BJ (cell line): Measurements from ENCODE around the gene PRRT2. TPM values are rescaled to one million over a fixed set of nuclear protein-coding genes. Genes with fewer than 3 reads are reported as not detected.

Experiments
- CTCF ChIA-PET: fragments of 350-600 bp; formaldehyde crosslinking; extraction: SDS; loops from one replicate; lab custom pipeline; 2021; ENCODE audit warnings: antibody characterized with exemption, inconsistent platforms; lab: Yijun Ruan, JAX
- POLR2A ChIA-PET: fragments of 300-600 bp; sonication (Branson Sonifier 250); formaldehyde crosslinking; extraction: SDS; loops from one replicate; lab custom pipeline; 2021; ENCODE audit warnings: antibody characterized with exemption; lab: Charles Lee
- DNase-seq: peaks from one replicate; pipeline ENCODE4 v3.0.0-alpha.2; 2011; ENCODE audit warnings: low read depth
- H3K27me3 ChIP-seq: 2 replicates; pipeline ENCODE4 v1.6.0; 2011; ENCODE audit warnings: low read length; ENCODE audit not compliant: control insufficient read depth, insufficient read depth
- H3K36me3 ChIP-seq: 2 replicates; pipeline ENCODE4 v1.5.1; 2011; ENCODE audit warnings: low read length; ENCODE audit not compliant: control insufficient read depth, insufficient read depth
- H3K4me3 ChIP-seq: 2 replicates; pipeline ENCODE4 v1.5.1; 2011; ENCODE audit warnings: low read depth, mild to moderate bottlenecking, control low read depth, low read length
- polyA plus RNA-seq: library from polyadenylated mRNA; depleted of rRNA; stranded (reverse); fragments of >200 nt; gene quantifications from 2 replicates; pipeline ENCODE4 v1.2.3, GENCODE V29; 2011; rRNA removed
- small RNA-seq: library from RNA; depleted of rRNA; stranded (forward); fragments of <200 nt; gene quantifications from one replicate; pipeline ENCODE3, GENCODE V24; 2012; ENCODE audit warnings: low replicate concordance, low read depth; ENCODE audit not compliant: insufficient read length
- TF ChIP-seq, protein P1 (sequence below): IDR thresholded peaks from 2 replicates; pipeline ENCODE4 v1.5.1; 2011; ENCODE audit warnings: low read depth, mild to moderate bottlenecking, control low read depth, inconsistent platforms, low read length, moderate library complexity; ENCODE audit not compliant: insufficient read depth

The PRRT2 gene
- polyA plus RNA-seq, 1 experiment, result 7.6 TPM

- TF ChIP-seq, protein P1, sequence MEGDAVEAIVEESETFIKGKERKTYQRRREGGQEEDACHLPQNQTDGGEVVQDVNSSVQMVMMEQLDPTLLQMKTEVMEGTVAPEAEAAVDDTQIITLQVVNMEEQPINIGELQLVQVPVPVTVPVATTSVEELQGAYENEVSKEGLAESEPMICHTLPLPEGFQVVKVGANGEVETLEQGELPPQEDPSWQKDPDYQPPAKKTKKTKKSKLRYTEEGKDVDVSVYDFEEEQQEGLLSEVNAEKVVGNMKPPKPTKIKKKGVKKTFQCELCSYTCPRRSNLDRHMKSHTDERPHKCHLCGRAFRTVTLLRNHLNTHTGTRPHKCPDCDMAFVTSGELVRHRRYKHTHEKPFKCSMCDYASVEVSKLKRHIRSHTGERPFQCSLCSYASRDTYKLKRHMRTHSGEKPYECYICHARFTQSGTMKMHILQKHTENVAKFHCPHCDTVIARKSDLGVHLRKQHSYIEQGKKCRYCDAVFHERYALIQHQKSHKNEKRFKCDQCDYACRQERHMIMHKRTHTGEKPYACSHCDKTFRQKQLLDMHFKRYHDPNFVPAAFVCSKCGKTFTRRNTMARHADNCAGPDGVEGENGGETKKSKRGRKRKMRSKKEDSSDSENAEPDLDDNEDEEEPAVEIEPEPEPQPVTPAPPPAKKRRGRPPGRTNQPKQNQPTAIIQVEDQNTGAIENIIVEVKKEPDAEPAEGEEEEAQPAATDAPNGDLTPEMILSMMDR, result peak; percentile 31
- Histone ChIP-seq H3K27me3 (no peaks in the 10 kb centered on the region), H3K36me3 (peaks cover 20% of the 10 kb centered on the region), H3K4me3 (peak overlapping the region; percentile 87)
- CTCF ChIA-PET, result interaction anchor here (1.4 kb wide), 1 partner anchor 47 kb away, joined by 3 read pairs; the partner anchor contains the start of gene PAGR1
- POLR2A ChIA-PET, result no interaction called here
- no peak for DNase-seq
These were observed 50.4 kb downstream of the PRRT2 start for GRCh38 chr16:29862383-29862883.

DNA sequence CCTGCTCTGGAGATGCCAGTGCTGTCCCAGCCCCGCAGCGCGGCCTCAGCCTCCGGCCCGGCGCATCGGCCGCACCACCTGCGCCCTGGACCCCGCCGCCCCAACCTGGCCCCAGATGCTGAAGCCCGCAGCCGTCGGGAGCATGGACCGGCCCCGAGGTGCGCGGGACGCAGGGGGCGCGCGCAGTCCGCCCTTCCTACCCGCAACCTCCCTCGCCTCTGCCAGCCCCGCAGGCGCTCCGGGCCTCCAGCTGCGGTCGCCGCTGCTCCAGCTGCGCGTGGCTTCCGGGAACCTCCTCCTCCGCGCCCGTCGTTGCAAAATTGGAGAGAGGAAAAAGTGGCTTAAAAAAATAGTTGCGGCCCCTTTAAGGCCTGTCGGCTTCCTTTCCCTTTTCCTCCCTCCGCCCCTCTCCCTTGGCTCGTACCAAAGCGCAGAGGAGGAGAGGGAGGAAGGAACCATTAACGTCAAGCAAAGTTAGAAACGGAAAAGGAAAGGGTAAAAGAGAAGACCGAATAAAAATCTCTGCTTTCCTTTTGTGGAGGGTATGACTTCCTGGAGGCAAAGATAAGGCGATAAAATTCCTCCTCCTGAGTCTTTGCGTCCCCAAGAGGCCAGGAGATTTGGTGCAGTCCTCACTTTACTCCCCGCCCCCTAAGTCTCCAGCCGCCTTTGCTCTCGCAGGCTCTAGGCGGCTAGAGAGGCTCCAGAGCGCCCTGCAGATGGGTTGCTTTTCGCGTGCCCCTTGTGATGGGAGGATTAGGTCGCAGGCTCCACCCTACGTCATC lies 51.1 kb downstream of the PRRT2 start, which contains the start of gene CDIPT:
TSS of gene CDIPT (minus strand) at position 343 of the 785 bp plus-strand sequence. CDS start 369 bp downstream, outside the sequence.
- DNase-seq, result peak; percentile 61
- CTCF ChIA-PET, result interaction anchor here (1.0 to 2.2 kb wide), 4 partner anchors 13 to 170 kb away, joined by 3 to 10 read pairs (median 6); no protein-coding TSS in a partner anchor
- TF ChIP-seq, protein P1, result peak; percentile 55
- peaks cover 20% of the 10 kb centered on the region for H3K36me3 ChIP-seq
- POLR2A ChIA-PET, result interaction anchor here (0.6 kb wide), 1 partner anchor 202 kb away, joined by 3 read pairs; no protein-coding TSS in a partner anchor
- H3K27me3 ChIP-seq, result no peaks in the 10 kb centered on the region
- H3K4me3 ChIP-seq, result peak within 1 kb of the TSS; percentile 87

DNA sequence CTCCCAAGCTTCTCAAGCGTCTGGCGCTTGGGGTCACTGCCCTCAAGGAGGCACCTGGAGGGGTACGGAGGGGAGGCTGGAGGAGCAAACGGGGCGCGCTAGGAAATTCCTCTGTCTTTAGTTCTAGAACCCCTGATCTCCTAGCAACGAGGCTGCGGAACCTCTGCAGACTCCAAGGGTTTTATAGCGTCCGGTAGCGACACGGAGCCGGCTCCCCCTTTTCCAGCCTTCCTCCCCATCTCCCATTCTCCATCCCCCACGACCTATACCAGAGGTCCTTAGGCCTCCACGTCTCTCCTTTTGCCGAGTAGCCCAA lies 51.6 kb downstream of the PRRT2 start:
- DNase-seq, result no peak

DNA sequence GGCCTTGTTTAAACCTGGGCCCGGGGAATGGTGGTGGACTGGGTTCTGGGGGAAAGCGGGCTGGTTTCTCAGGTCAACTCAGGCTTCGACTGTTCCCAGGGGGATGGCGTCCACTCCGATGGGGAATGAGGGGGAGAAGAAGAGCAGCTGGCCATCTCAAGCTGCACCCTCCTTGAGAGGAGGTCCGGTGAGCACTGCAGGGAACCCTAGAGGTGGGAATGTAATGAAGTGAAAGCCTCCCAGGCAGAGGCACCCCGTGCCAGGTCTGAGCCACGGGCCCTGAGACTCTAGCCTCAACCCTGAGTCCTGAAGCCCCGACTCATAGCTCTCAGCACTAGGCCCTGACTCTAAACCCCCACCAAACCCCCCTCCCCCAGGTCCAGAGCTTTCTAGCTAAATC lies 52.2 kb downstream of the PRRT2 start:
- CTCF ChIA-PET, result interaction anchor here (1.2 to 2.2 kb wide), 2 partner anchors 12 to 16 kb away, joined by 6 to 10 read pairs; no protein-coding TSS in a partner anchor
- Histone ChIP-seq H3K36me3 (peaks cover 13% of the 10 kb centered on the region), H3K27me3 (no peaks in the 10 kb centered on the region), H3K4me3 (no peak overlapping the region)
- POLR2A ChIA-PET, result no interaction called here
- TF ChIP-seq, protein P1, result no peak
- DNase-seq, result no peak

More for the DNA sequence above, 51.6 kb downstream of the PRRT2 start:
- TF ChIP-seq, protein P1, result no peak
- peak overlapping the region; percentile 30 for H3K4me3 ChIP-seq
- CTCF ChIA-PET, result interaction anchor here (1.0 to 2.2 kb wide), 4 partner anchors 13 to 169 kb away, joined by 3 to 10 read pairs (median 6); no protein-coding TSS in a partner anchor
- H3K36me3 ChIP-seq, result peaks cover 18% of the 10 kb centered on the region
- POLR2A ChIA-PET, result interaction anchor here (0.6 kb wide), 1 partner anchor 201 kb away, joined by 3 read pairs; no protein-coding TSS in a partner anchor
- no peaks in the 10 kb centered on the region for H3K27me3 ChIP-seq

Small RNA genes lying within 50 kb of the gene (small RNA-seq; reads per million reads assigned to genes)
- gene AC009133.6 (not detected), gene AC120114.4 (not detected)

Other genes starting within 250 kb of the PRRT2 start
- 0.04 TPM in 1 of 2 replicates, not detected in the other for gene SPN, start 148.9 kb upstream of the PRRT2 start, polyA plus RNA-seq
- 4.2 and 4.7 TPM in 2 replicates for gene QPRT, start 133.0 kb upstream of the PRRT2 start, polyA plus RNA-seq
- gene C16orf54, start 66.2 kb upstream of the PRRT2 start, polyA plus RNA-seq, result not detected in 2 replicates
- gene ZG16, start 33.9 kb upstream of the PRRT2 start, polyA plus RNA-seq, result not detected in 2 replicates
- 43.0 and 68.3 TPM in 2 replicates for gene KIF22, start 21.4 kb upstream of the PRRT2 start, polyA plus RNA-seq
- gene MAZ, start 5.7 kb upstream of the PRRT2 start, polyA plus RNA-seq, result 105 and 172 TPM in 2 replicates
- 13.9 and 15.6 TPM in 2 replicates for gene PAGR1, start 4.0 kb downstream of the PRRT2 start, polyA plus RNA-seq
- gene MVP, start 8.3 kb downstream of the PRRT2 start, polyA plus RNA-seq, result 219 and 368 TPM in 2 replicates
- 148 and 225 TPM in 2 replicates for gene CDIPT, start 51.0 kb downstream of the PRRT2 start, polyA plus RNA-seq
- gene SEZ6L2, start 87.4 kb downstream of the PRRT2 start, polyA plus RNA-seq, result 8.1 and 19.3 TPM in 2 replicates
- 4.4 and 6.9 TPM in 2 replicates for gene ASPHD1, start 88.3 kb downstream of the PRRT2 start, polyA plus RNA-seq
- 8.2 and 12.3 TPM in 2 replicates for gene KCTD13, start 114.0 kb downstream of the PRRT2 start, polyA plus RNA-seq
- gene TMEM219, start 149.9 kb downstream of the PRRT2 start, polyA plus RNA-seq, result 112 and 146 TPM in 2 replicates
- 17.4 and 24.3 TPM in 2 replicates for gene TAOK2, start 161.7 kb downstream of the PRRT2 start, polyA plus RNA-seq
- 7.7 and 9.6 TPM in 2 replicates for gene HIRIP3, start 183.4 kb downstream of the PRRT2 start, polyA plus RNA-seq
- gene INO80E, start 184.0 kb downstream of the PRRT2 start, polyA plus RNA-seq, result 34.5 and 35.6 TPM in 2 replicates
- 0.26 and 0.64 TPM in 2 replicates for gene DOC2A, start 198.8 kb downstream of the PRRT2 start, polyA plus RNA-seq
- not detected in 2 replicates for gene C16orf92, start 211.0 kb downstream of the PRRT2 start, polyA plus RNA-seq
- gene TLCD3B, start 219.1 kb downstream of the PRRT2 start, polyA plus RNA-seq, result 0.06 and 0.13 TPM in 2 replicates